AG09309 (cell line): ENCODE data around the gene CDC5L.
"Not testable (repeated sequence)": the region's sequence is repeated elsewhere in the genome, so short reads cannot be mapped to it uniquely, and the experiment has no call there.

Experiments used
- DNase-seq: peaks from one replicate; pipeline ENCODE4 v3.0.0-alpha.2; 2010; ENCODE audit warnings: low read depth
- H3K4me3 ChIP-seq: 2 replicates; pipeline ENCODE4 v1.5.1; 2011; ENCODE audit warnings: mild to moderate bottlenecking, low read depth, low read length, moderate library complexity; ENCODE audit not compliant: control insufficient read depth
- CTCF ChIP-seq: IDR thresholded peaks from 2 replicates; pipeline ENCODE4 v1.5.1; 2011; ENCODE audit warnings: mild to moderate bottlenecking, low read depth, low read length, inconsistent platforms; ENCODE audit not compliant: insufficient read depth, control insufficient read depth; ENCODE audit errors: missing control alignments

The CDC5L gene

GRCh38 chr6:44342489-44342888 lies 45.0 kb upstream of the CDC5L start, which contains the start of gene SPATS1:
Gene SPATS1, plus strand, starts transcription at chr6:44342650. Its CDS starts 446 bp downstream, at chr6:44343096.
- no peak for DNase-seq
- H3K4me3 ChIP-seq: no peak within 1 kb of the TSS
- no peak for TF ChIP-seq CTCF

DNA sequence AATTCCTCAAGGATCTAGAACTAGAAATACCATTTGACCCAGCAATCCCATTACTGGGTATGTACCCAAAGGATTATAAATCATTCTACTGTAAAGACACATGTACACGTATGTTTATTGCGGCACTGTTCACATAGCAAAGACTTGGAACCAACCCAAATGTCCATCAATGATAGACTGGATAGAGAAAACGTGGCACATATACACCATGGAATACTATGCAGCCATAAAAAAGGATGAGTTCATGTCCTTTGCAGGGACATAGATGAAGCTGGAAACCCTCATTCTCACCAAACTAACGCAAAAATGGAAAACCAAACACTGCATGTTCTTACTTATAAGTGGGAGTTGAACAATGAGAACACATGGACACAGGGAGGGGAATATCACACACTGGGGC lies 40.7 kb upstream of the CDC5L start:
- not testable (repeated sequence) for H3K4me3 ChIP-seq, DNase-seq

DNA sequence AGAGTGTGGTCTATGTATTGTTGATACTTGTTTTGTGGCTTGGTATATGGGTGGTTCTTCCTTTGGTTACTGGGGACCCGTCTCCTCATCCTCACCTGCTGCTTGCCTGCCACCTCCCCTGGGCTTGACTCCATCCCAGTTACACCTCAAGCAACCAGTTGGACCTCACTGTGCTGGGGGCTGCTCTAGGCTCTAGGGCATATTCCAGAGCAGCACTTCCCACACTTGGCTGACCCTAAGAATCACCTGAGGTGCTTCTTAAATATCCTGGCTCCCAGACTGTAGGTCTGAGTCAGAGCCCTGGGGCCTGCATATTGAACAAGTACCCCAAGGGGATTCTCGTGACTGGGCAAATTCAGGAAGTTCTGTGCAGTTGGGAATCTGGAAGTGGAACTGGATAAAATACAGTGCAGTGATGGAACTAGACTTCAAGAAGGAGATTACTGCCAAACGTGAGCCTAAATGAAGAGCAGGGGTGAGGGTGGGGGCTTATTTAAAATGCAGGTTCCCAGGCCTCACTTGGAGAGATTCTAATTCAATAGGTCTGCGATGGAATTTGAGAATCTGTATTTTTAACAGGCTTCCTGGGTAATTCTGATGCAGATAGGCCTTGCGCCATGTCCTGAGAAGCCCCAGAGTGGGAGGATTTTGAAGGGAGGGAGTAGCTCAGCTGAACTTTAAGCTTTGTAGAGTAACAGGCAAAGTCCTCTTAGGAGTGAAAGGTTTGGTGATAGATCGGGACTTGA lies 37.4 kb upstream of the CDC5L start:
- no peak for DNase-seq
- no peak for TF ChIP-seq CTCF
- no peak overlapping the region for H3K4me3 ChIP-seq

- DNase-seq: not testable (repeated sequence)
Measured at GRCh38 chr6:44350650-44350994, 36.9 kb upstream of the CDC5L start.

GRCh38 chr6:44352259-44352658 lies 35.2 kb upstream of the CDC5L start:
- no peak overlapping the region for H3K4me3 ChIP-seq
- TF ChIP-seq CTCF: no peak
- DNase-seq: no peak

More at GRCh38 chr6:44350650-44350994, 36.9 kb upstream of the CDC5L start:
- H3K4me3 ChIP-seq: not testable (repeated sequence)

DNA sequence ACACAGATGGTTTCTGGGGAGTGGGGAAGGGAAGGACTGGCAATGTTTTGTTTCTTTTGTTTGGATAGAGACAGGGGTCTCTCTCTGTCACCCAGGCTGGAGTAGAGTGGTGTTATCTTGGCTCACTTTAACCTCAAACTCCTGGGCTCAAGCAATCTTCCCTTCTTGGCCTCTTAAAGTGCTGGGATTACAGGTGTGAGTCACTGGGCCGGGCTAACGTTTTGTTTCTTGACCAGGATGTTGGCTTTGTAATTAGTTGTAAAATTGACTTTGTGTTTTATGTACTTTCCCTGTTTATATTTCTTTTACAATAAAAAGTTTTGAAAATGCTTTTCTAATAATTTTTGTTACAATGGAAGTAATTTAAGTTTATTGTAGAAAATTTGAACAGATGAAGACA lies 34.2 kb upstream of the CDC5L start:
- H3K4me3 ChIP-seq: no peak overlapping the region
- no peak for TF ChIP-seq CTCF
- DNase-seq: no peak

DNA sequence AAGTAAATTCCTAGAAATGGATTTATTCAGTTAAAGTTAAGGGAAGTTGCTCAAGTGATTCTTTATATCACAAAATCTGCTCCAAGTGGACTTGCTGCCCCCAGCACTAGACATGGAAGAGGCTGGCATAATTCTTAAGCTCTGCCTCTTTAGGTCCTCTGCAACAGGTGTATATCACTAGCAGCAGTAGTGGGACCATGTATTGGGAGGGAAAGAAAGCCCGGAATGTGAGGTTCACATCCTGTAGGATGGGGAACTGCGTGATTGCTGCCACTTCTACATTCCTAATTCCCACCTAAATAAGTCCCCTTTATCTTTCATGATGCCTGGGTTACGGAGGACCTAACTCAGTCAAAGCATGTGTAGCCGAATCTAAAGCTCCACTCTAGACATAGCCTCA lies 31.9 kb upstream of the CDC5L start:
- no peak overlapping the region for H3K4me3 ChIP-seq
- no peak for DNase-seq
- no peak for TF ChIP-seq CTCF

- H3K4me3 ChIP-seq: no peak overlapping the region
- no peak for DNase-seq
- no peak for TF ChIP-seq CTCF
Measured at GRCh38 chr6:44356487-44356886, 31.0 kb upstream of the CDC5L start.
